Cortex of kidney (tissue), 1 donor: ENCODE results near the gene DHRS13.

Experiments
- DNase-seq: peaks from one replicate; lab custom pipeline; 2025; lab: John Stamatoyannopoulos, UW

Gene DHRS13

DNA sequence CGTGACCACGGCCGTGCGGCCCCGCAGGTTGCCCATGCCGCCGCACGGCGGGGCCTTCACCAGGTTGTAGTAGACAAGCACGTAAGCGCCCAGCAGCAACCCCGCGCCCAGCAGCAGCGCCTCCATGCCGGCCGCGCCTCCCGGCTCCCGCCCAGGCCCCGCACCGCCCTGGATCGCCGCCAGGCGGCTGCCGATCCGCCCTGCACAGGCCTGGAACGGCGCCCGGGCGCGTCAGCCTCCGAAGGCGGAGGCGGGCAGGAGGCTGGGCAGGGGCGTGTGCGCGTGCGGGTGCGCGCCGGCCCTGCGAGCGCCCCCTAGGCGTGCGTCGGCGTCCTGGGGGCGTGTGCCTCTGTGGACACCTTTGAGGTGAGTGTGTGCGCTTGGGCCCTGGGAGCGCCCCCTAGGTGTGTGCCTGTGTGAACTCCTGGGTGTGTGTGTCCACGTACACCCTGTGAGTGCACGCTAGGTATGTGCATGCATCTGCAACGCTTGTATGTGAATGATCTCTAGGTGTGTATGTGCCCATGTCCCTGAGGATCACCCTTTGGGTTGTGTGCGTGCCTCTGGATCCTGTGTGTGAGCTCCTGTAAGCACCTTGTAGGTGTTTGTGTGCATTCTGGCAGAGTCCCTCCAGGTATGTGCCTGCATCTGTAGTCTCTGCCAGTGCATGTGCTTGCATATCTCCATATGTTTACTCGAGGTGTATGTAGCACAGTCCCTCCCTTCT is at the start of gene DHRS13:
DHRS13 (minus strand) TSS at position 261 of the 727 bp plus-strand sequence; CDS start at position 126, 135 bp downstream.
- peak; percentile 56 for DNase-seq

GRCh38 chr17:28951991-28952975 is 49.4 kb upstream of the DHRS13 start:
- DNase-seq: peak; percentile 46

DNA sequence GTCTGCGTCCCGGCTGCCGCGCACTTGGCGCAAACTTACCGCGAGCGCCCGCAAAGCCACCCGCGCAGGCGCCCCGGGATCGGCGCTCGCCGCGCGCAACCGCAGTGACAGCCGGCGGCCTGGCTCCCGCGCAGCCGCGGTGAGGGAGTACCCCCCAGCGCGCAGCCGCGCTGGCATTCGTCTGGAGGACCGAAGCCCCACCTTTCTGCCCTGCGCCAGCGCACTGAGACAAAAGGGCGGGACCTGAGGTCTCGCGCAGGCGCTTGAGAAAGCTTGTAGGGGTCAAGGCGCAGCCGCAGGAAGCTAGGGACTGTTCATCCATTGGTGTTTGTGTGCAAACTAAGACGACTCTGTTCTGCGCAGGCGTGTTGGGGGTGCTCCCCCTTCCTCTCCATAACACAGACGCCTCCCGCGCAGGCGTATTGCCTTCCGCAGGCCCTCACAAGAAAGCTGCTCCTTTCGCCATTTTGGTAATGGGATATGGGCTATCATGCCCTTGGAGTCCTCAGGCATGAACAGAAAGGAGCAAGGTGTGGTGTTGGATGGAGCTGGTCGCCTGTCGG is 48.6 kb upstream of the DHRS13 start, which contains the start of gene PHF12:
PHF12 (minus strand) TSS at position 91 of the 563 bp plus-strand sequence. CDS start 558 bp downstream, outside the sequence.
- DNase-seq: peak; percentile 70

- DNase-seq: no peak
Measured at GRCh38 chr17:28950752-28951427, 48.0 kb upstream of the DHRS13 start.

DNA sequence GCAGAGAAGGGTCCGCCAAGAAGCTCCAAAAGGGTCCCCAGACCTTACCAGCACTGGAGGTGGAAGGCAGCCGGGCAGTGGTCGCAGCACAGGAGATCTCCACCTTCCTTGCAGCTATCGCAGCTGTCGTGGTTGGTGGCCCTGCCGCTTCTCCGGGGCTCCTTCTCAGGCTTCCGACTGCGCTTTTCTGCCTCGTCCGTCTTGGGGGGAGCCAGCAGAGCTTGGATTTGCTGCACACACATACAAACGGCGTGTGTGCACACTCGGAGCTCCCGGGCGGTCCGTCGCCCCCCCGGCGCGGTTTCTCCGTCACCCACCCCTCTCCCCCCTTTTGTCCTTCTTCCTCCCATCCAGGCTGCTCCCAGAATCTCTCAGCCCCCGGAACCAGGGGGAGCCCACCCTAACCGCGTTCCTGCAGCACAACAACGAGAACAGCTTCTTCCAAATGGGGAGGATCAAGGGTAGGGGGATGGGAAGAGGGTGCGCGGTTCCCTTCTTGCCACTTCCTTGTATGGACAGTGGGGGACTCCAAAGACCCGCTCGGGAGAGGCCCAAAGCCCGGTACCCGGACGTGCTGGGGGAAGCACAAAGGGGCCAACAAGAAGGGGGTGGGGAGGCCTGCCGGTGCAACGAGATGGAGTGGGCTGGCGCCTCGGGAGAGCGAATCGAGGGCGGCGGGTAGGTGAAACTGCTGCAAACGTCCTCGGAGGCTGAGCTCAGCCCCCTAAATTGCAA is 47.3 kb upstream of the DHRS13 start:
- DNase-seq: no peak

DNA sequence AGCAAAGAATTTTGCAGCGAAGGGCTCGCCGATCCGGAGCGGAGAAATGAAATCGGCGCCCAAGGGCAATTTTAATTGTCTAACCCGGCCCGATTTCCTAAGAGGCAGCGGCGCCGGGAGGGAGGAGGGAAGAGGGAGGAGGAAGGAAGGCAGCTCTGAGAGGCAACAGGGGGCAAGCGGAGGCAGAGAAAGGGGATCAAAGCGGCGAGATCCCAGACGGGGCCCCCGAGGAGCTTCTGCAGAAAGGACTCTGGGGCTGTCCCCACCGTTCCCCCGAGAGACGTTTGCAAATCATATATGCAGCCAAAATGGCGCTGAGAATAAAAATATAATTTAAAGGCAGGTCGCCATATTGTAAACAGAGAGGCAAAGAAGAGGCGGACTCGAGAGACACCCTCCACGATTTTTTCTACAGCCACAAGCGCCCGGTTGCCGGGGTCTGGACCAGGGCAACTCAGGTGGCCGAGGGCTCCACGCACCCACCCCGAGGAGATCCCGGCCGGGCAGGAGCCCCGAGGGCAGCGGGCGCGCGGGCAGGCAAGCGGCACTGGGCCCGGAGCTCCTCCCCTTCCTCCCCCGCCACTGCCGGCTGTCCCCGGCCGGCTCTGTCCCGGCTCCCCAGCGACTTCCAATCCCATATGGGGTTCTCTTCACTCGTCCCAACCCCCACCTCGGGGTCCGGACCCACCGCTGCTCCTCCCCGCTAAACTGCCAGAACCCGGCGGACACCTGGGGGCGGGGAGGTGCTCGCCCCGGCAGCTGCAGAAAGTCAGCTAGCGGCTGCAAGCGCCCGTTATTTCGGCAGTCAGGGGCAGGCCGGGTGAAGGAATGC is 46.5 kb upstream of the DHRS13 start:
- DNase-seq: no peak

- DNase-seq: no peak
Measured at GRCh38 chr17:28948873-28949184, 46.0 kb upstream of the DHRS13 start.

GRCh38 chr17:28948342-28948741 is 45.5 kb upstream of the DHRS13 start:
- DNase-seq: no peak

- no peak for DNase-seq
Measured at GRCh38 chr17:28947639-28948038, 44.8 kb upstream of the DHRS13 start.

DNA sequence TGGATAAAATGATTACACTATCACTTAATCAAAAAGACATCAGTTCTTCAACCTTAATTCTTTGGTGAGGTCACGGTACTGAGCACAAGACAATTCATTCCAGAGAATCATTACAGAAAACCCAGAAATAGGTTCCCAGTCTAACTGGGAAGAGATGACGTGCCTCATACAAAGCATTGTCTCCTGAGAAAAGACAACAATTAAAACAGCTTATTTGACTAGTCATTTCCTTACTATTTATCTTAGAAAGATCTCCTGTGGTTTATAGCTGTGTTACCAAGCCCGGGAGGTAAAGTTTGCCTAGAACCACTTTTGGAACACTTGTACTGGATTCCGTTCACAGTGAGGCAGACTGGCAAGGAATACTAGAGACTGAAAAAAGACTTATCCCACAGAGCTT is 43.4 kb upstream of the DHRS13 start:
- no peak for DNase-seq

DNA sequence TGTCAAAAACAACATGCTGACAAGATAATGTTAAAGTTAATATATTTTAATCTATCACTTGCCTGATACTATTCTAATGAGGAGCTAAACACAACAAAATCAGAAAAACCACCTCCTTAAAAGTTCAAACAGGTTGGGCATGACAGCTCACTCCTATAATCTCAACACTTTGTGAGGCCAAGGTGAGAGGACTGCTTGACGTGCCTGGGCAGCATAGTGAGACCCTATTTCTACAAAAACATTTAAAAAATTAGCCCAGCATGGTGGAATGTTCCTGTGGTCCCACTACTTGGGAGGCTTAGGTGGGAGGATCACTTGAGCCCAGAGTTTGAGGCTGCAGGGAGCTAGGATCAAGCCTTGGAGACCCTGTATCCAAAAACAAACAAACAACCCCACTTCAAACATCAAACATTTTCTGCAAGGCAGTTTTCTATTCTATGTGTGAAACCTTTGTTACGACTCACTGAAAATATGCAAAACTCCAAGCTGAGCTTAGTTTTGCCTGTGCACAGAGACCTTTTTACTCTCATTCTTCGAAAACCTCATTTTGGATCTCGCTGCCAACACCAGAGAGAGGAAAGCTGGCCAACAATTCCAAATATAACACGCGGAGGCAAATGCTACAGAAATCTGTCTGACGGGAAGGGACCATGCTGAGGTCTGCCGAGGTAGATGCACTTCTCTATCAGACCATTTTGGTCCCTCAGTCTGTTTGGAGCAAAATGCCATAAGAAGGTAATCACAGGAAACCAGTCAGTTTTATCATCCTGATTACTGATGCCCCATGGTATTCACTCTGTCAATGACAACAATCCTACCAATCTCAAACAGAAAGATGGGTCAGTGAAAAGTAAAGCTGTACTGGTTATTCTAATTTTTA is 42.2 kb upstream of the DHRS13 start:
- DNase-seq: no peak

DNA sequence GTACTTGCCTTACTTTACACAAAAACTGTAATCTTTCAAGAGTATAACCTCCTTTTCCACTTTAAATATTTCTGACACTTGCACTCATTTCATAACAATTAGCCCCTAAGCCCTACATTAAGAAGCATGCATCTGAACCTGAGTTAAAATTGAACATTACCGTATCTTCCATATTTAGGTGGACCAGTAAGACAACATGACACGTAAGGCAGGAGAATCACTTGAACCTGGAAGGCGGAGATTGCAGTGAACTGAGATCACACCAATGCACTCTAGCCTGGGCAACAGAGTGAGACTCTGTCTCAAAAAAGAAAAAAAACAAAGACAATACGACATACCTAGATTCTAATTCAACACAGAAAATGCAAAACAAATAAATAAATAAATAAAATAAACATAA is 41.5 kb upstream of the DHRS13 start:
- DNase-seq: no peak

GRCh38 chr17:28942925-28943324 is 40.0 kb upstream of the DHRS13 start:
- no peak for DNase-seq

- DNase-seq: no peak
Measured at GRCh38 chr17:28941251-28941650, 38.4 kb upstream of the DHRS13 start.

GRCh38 chr17:28940675-28941074 is 37.8 kb upstream of the DHRS13 start:
- DNase-seq: no peak

GRCh38 chr17:28940142-28940541 is 37.3 kb upstream of the DHRS13 start:
- DNase-seq: no peak

DNA sequence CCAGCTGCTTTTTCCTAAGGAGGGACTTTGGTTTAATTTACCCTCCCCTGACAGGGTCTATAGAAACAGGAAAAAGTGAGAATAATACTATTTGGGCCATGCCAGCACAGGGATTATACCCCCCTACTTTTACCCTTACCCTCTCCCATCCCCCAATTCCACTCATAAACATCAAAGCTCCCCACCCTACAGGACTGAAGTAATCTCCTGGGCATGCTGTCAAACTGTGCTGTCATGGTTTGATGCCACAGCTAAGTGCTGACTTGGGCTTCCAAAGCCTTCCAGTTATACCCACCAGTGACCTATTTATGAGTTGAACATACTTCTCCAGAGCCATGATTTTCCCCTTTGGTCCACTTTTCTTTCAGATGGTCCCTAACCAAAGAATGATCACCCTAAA is 35.7 kb upstream of the DHRS13 start:
- DNase-seq: no peak

DNA sequence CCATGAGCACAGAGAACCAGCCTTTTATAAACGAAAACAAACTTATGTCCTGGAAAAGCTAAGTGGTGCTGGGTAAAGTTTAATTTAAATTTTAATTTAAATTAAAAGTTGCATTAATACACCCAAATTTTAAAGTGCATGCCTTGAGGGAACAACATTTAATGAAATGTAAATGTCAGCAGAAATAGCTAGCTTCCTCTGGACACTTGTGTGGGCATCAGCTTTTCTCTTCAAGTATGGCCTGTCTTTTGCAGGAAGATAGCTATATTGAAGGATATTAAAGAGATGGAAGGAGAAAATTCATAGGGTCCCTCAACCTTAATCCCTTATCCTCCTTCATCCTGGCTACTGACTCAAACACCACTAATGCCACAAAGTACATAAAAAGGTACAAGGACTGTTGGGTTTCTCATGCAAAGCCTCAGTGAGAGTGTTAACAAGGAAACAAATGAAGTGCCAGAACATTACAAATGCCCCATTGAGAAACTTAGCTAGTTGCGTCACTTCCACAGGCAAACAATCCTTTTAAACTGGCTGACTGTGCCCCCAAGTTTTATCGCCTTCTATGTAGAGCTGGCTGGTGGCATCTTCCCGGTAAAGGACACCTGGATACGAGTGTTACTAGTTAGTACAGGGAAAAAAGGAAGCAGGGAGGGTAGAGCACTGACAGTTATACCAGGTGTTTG is 34.3 kb upstream of the DHRS13 start:
- DNase-seq: no peak
